Fibroblast of the conjunctiva (primary cell): ENCODE data around the gene RABAC1.
A peak's percentile ranks its signal among the peaks of the same experiment; 100 is the strongest.
"Not testable (repeated sequence)": the region's sequence is repeated elsewhere in the genome, so short reads cannot be mapped to it uniquely, and the experiment has no call there.

Experiments
- DNase-seq: peaks from one replicate; pipeline ENCODE4 v3.0.0-alpha.2; 2010; ENCODE audit warnings: low read depth

The RABAC1 gene

GRCh38 chr19:41945135-41945766 is 13.9 kb downstream of the RABAC1 start:
- DNase-seq = no peak

GRCh38 chr19:41944336-41944735 is 14.8 kb downstream of the RABAC1 start:
- no peak for DNase-seq

DNA sequence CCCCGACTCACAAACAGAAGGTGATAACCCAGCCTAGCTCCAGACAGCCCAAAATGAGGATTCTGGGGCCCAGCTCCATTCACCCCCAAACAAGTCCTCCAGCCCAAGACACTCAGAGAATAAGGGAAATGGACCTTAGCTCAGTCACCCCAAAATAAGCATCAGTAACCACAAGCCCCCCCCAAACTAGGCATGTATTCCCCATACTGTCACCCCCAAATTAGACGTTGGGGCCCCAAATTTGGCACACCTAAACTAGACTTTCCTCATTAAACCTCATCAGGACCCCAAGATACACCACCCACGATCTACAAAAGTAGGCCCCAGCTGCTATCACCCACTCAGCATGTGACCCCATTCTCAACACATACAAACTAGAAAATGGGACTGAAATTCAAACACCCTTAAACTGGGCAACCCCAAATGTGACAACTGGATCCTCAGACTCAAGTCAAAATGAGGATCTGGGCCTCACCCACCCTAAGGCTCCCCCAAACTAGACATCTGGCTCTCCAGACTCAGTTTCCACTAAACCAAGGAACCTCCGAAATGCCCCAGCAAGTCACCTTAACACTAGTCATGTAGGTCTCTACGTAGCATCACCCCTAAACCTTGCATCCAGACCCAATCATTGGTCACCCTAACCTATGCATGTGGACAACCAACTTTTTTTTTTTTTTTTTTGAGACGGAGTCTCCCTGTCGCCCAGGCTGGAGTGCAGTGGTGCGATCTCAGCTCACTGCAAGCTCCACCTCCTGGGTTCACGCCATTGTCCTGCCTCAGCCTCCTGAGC is 17.5 kb downstream of the RABAC1 start:
- DNase-seq = no peak

- no peak for DNase-seq
Observed at GRCh38 chr19:41940731-41941409, 18.3 kb downstream of the RABAC1 start.

GRCh38 chr19:41939861-41940730 is 19.0 kb downstream of the RABAC1 start:
- DNase-seq = no peak

GRCh38 chr19:41939209-41939608 is 19.9 kb downstream of the RABAC1 start:
- DNase-seq = not testable (repeated sequence)

DNA sequence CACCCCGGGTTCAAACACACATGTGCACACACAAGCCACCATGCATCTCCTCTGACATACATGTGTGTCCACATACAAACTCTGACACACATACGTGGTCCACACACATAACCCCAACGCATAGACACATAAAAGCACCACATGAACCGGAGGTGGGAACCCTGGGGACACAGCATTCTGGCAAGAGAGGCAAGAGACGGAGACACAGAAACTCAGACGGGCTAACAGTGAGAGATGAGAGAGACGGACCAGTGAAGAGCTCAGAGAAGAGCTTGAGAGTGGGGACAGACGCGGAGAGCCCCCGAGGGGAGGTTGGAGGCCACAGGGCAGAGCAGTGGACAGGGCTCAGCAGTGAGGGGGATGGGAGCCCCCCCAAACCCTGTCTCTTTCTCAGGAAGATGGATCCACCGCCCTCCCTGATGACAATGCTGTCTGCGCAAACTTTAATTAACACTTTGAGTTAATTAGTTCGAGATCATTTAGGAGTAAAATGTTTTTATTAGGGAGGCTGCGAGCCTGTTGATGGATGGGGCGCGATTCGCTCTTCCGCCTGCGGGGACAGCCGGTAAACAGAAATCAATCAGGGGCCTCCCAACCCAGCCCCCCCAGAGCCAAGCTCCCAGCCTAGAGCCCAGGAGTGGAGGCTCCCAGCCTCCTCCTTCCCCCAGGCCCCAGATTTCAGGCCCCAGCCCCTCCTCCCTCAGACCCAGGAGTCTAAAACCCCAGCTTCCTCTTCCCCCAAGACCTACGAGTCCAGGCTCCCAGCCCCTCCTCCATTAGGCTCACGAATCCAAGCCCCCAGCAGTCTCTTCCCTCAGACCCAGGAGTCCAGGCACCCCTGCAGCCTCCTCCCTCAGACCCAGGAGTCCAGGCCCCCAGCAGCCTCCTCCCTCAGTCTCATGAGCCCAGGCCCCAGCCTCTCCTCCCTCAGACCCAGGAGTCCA is 21.3 kb downstream of the RABAC1 start:
- no peak for DNase-seq

- no peak for DNase-seq
Observed at GRCh38 chr19:41936961-41937360, 22.2 kb downstream of the RABAC1 start.

DNA sequence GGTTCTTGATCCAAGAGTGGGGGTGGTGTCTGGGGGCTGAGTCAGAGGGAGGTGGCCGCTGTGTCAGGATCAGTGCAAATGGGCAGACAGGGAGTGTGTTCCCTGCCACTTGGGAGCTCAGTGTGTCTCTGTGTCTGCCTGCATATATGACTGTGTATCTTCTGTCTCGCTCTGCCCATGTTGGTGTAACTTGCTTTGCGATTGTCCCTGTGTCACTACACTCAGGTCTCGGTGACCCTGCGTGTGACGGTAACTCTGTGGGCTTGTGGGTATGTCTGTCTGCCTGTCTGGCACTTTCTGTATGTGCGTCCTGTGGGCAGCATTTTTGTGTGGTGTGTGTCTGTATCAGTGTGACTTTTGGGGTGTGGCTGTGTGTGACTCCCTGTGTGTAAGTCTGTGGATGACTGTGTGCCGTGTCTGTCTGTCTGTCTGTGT is 22.7 kb downstream of the RABAC1 start:
- no peak for DNase-seq

DNA sequence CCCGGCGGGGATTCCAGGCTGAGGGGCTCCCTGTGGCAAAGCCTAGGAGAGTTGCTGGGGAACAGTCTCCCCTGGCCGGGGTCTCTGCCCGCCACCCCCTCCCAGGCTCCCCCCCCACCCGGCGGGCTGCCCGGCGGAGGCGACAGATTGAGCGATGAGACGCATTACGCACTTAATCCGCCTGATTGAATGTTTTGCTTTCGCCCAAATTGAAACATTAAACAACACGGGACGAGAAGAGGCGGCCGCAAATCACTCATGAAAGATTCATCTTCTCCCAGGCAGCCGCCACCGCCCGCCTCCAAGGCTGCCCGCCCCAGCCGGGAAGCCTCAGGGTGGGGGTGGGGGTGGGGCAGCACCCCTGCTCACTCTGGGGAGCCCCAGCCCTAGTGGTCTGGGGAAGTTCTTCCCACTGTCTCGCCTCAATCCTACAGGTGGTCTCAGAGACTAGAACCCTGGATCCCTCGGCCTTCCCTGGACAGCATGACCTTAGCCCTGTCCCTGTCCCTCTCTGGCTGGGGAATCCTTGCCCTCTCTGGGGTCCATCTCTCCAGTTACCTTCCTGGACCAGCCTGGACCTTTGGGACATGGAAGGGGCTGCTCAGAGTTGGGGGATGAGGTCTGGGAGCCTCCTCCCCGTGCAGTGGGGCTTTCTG is 23.2 kb downstream of the RABAC1 start:
- DNase-seq = no peak

DNA sequence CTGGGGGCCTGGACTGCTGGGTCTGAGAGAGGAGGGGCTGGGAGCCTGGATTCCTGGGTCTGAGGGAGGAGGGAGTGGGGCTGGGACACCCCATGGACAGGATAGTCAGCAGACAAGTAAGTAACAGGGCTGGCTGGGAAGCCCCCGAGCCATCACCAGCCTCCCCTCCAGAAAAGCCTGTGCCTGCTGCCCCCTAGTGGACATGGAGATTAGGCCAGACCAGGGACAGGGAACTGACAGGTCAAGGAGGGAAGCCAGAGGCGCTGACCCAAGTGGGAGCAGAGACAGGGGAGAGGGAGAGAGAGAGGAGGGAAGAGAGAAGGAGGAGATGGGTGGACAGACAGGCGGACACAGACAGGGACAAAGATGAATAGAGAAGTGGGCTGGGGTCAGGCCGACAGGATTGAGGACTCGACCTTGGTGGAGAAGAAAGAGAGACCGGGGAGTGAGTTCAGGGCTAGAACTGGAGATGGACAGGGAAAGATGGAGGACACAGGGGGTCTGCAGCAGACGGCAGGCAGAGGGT is 24.2 kb downstream of the RABAC1 start:
- peak; percentile 18 for DNase-seq

- DNase-seq = no peak
Observed at GRCh38 chr19:41933693-41934426, 25.3 kb downstream of the RABAC1 start.

DNA sequence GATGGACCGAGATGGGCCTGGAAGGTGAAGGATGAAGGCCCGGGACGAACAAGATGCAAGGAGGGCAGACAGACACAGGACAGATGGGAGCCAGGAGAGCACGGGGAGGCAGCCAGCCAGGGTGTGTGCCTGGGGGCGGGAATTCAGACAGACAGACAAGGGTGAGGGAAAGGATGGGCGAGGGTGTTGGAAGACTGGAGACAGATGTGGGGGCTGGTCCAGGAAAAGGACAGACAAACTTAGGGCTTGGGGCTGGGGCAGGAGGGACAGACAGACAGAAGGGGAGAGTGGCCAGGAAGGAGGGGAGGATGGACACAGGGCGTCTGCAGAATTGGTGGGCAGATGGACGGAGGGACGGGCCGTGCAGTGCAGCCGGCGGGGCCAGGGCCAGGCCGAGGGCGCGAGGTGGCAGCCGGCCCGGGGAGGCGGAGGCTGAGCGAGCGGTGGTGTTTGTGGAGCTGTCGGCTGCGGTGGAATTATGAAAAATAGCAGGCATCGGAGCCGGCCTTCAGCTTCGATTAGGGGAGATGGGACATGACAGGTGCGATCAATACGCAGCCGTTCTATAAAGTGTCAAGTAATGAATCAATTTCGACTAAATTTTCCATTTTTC is 26.3 kb downstream of the RABAC1 start:
- no peak for DNase-seq

GRCh38 chr19:41932259-41932719 is 26.8 kb downstream of the RABAC1 start:
- no peak for DNase-seq

DNA sequence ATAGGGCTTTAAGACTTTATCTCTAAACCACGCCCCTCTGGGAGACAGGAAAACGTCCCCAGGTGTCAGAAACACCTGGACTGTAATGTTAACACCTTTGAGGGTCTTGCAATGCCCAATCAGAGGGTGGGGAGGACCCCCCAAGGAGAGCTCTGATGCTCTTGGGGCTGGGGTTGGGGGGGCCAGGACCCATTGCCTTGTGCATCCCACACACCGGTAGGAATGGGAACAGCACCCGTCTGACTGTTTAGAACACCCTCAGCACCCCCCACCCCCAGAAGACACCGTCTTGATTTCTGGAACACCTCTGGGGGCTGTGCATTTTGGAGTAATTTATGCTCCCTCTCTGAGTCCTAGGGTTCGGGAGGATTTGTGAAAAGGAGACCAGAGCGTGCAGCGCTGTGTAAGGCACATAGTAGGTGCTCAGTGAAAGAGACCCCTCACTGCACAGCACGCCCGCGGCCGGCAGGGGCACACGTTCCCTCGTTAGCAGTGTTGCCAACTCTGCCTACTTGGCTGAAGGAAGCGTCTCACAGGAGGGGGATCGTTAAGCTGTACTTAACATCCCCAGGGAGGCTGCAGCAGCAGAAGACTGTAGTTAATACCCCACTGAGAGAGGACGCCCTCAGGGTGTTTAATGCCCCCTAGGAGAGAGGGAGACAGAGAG is 28.1 kb downstream of the RABAC1 start:
- DNase-seq = no peak

- DNase-seq = no peak
Observed at GRCh38 chr19:41930322-41930722, 28.8 kb downstream of the RABAC1 start.

DNA sequence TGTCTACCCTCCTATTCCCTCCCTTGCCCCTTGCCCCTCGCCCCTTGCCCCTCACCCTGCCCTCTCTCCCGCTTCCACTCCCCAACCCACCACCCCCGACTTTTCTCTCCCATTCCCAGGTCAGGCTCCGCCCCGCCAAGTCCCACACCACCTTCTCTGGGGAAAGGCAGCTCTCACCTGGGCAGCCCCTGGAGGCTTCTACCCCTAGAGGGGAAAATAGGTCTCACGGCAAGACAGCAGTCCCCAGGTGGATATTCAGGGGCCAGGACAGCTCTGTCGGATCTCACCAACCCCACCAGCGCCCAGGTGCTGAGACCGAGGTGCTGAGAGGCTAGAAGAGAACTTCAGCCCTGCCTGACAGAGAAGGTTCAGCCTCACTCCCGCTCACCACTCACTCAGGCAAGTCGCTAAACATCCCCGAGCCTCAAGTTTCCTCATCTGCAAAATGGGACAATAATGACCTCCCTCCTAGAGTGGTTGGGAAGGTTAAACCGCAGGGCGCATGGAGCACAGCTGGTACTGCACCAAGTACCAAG is 29.5 kb downstream of the RABAC1 start:
- DNase-seq = no peak
